NCI-H146 (cell line): ENCODE measurements around the gene C9orf50.
"Not testable (repeated sequence)": the region's sequence is repeated elsewhere in the genome, so short reads cannot be mapped to it uniquely, and the experiment has no call there.

Source experiments
- DNase-seq: peaks from one replicate; lab custom pipeline; 2025; lab: John Stamatoyannopoulos, UW

C9orf50 gene

DNA sequence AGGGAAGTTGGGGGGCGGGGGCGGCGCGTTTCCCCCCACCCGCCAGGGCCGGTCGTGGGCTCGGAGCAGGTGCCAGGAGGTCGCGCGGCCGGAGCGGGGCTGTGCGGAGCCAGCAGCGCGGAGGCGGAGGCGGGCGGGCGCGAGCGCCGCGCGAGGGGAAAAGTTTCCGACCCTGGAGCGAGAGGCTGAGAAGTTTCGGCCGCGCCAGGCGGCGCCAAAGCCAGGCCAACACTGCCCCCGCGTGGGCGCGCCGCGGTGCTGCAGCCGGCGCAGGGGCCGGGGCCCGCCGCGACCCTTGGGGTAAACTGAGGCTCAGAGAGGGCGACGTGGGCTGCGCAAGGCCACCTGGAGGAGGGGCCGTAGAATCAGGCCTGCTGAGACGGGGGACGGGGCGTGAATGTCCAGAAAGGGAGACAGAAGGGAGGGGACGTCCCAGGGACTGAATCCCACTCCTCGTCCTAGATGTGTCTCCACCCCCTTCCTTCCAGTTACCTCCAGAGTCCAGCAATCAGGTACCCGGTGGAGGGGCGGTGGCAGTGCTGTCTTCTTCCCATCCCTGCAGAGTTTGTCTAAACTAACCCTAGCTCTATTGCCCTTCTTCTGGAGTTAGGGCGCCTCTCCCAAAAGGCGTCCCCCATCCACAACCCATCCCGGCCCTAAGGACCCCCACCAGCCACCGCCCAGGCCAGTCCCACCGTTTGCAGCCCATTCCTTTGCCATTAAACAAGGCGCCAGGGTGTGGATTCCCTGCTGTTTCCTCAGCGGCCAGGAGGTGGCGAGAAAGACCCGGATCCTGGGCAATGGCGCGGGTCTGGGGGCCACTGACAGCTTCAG is 10.2 kb downstream of the C9orf50 start:
- DNase-seq = peak; percentile 18

DNA sequence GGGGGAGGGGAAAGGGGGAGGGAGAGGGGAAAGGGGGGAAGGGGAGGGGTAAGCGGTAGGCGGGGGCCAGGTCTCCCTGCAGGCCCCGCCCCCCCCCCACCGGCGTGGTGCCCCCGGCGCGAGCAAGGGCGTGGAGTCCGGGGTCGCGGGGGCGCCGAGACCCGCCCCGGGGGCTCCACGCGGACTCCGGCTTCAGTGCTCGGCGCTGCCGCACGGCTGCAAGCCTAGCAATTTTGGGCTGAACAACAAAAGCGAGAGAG is 10.8 kb downstream of the C9orf50 start:
- DNase-seq = no peak

DNA sequence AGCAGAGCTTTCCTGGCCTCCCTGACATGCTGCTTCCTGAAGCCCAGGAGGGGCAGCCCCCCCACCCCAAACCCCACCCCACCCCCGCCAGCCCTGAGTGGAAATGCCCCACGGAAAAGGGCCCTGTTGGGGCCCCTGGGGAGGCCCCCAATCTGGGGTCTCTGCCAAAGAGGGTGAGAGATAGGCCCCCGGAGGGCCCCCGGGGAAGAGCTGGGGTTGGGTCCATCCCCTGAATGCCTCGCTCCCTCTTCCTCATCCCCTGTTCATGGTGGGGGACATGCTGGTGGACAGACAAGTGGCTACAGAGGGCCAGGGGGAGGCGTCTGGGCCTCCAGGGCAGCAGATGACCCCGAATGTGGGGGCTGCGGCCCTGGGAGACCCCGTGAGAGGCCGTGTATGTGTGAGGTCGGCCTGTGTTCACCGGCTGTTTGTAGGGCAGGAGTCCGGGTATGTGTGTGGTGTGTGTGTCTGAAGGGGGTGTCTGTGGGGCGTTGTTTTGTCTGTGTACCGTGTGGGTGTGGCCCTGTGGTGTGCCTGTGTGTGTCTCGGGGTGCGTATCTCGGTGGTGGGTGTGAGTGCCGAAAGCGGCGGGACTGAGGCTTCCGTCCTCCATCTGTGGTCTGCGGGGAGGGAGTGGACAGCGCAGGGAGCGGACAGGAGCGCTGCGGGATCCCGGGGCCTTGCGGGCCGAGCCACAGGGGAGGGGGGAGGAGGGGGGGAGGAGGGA is 11.3 kb downstream of the C9orf50 start:
- DNase-seq = no peak

- DNase-seq = no peak
Observed at GRCh38 chr9:129608561-129609481, 12.1 kb downstream of the C9orf50 start.

GRCh38 chr9:129607027-129607387 is 13.9 kb downstream of the C9orf50 start:
- no peak for DNase-seq

- no peak for DNase-seq
Observed at GRCh38 chr9:129606161-129607026, 14.5 kb downstream of the C9orf50 start.

DNA sequence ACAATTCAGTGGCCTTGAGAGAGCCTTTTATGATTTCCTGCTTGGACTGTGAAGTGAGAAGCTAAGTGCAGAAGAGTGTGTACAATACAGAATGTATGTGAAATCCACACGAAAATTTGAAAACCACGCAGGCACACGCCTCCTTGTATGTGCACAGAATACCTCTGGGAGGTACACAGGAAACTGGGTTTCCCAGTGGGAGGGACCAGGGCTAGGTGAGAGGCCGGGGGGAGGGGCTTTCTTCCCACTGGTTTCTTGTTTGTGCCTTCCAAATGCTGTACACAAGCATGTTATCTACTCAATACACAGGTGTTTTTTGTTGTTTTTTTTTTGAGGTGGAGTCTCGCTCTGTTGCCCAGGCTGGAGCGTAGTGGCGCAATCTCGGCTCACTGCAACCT is 16.1 kb downstream of the C9orf50 start:
- DNase-seq = no peak

DNA sequence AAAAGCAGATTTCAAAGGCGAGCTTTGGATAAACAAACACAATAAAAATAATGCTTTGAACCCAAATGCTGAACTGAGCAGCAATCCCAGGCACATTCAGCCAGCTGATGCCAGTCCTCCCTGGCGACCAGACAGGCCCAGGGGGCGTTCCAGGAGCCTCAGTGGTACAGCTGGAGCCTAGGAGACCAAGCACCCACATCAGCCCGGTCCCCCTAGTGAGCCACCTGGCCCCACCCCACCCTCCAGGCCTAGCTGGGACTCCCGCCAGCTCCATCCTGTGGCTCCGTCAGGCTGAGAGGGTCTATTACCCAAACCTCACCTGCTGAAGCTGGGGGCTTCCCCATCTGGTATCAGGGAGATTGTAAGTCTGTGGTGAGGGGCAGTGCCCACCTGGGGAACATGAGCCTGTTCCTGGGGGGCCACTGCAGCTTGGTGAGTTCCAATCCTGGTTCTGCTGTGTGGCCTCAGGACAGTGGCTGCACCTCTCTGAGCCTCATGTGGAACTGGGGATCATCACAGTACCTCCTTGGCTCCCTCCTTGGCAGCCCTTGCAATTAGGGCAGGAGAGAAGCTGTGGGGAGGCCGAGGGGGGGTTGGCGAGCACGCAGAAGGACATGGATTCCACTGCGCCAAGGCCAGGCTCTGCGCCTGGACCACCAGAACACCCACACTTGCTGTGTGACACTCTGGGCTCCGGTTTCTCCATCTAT is 16.7 kb downstream of the C9orf50 start:
- no peak for DNase-seq

GRCh38 chr9:129602598-129603415 is 18.1 kb downstream of the C9orf50 start:
- DNase-seq = no peak

GRCh38 chr9:129601082-129601674 is 19.7 kb downstream of the C9orf50 start:
- no peak for DNase-seq

DNA sequence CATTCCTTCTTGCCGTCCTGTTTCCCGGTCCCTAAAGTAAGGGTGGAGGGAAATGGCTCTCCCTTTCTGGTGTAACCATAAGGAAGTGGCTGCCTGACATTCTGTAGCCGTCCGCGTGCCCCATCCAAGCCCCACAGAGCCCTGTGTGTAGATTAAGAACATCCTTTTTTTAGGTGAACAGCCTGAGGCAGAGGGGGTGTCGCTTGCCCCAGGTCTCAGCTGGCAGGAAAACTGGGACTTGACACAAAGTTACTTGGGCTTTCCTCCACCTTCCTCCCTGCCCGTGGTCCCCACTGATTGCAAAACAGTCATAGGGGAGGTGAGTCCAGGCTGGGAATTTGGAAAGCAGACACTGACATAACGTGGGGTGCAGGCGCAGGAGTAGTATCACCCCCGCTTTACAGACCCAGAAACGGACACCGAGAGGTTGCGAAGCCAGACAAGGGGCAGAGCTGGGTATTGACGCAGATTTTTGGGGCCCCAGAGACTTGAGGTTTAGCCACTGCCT is 22.8 kb downstream of the C9orf50 start:
- DNase-seq = no peak

- DNase-seq = no peak
Observed at GRCh38 chr9:129597355-129598088, 23.4 kb downstream of the C9orf50 start.

GRCh38 chr9:129596541-129597331 is 24.2 kb downstream of the C9orf50 start:
- DNase-seq = no peak

DNA sequence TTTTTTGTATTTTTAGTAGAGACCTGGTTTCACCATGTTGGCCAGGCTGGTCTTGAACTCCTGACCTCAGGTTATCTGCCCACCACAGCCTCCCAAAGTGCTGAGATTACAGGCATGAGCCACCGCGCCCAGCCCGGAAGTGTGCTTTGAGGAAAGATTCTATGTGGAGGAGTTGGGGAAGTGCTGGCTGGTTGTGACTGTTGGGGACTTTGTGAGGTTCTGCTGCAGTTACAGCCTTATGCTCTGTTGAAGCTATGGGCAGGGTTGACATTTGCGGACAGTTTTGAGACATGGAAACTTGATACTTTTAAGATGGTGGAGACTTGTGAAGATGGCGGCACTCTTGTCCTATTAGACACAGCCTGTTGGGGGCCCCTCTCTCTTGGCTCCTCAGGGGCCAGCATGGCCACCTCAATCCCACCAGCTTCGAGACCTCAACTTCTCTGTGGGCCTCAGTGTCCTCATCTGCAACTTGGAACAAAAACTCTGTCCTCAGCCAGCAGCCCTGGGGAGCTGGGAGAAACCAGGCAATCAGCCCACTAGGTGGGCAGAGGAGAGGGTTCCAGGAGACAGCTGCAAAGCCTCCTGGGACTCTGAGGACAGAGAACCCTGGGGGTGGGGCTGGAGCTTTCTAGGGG is 24.9 kb downstream of the C9orf50 start:
- DNase-seq = no peak

DNA sequence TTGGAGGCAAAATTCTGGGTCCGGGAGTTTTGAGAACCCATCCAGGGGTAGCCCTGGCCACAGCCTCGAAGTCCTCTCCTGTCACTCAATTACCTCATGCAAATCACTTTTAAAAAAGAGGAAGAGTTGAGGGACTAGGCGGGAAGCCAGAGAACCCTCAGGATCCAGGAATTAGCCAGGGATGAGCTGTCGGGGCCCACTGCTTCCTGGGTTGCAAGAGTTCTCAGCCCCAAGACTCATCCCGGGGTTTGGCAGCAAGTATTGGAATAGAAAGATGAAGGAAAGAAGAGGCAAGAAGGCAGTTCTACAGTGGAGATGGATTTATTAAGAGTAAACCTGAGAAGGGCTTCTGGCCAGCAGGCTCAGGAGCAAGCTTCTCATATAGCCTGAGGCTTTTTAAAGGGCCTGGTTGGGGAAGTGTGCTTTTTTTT is 25.6 kb downstream of the C9orf50 start:
- no peak for DNase-seq

DNA sequence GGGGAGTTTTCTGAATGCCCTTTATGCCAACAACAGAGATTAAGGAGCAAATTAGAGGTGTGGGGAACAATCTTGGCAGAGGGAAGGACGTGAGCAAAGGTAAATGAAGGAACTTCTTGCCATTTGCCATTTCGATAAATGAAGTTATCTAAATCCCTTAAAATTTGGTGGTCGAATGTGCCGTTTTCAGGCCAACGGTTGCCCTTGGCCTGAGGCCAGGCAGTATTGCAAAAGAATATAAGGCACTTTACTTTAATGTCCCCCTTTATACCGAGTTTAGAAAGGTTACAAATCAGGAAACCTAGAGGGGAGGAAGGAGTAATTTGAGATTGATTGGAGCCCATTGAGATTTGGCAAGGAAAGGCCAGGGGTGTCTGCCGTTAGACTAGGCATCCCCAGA is 26.3 kb downstream of the C9orf50 start:
- no peak for DNase-seq

DNA sequence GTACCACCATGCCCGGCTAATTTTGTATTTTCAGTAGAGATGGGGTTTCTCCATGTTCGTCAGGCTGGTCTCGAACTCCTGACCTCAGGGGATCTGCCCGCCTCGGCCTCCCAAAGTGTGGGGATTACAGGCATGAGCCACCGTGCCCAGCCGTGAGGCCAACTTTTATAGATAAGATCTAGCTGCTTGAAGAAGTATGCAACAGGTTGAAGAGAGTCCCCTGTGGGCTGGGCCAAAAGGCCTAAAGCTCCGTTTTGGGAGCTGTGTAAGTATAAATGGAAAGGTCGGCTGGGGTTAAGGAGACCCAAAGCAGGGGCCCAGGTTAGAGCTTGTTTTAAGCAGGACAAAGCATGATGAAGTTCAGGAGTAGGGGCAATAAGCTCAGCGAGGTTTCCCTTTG is 28.1 kb downstream of the C9orf50 start:
- DNase-seq = not testable (repeated sequence)

DNA sequence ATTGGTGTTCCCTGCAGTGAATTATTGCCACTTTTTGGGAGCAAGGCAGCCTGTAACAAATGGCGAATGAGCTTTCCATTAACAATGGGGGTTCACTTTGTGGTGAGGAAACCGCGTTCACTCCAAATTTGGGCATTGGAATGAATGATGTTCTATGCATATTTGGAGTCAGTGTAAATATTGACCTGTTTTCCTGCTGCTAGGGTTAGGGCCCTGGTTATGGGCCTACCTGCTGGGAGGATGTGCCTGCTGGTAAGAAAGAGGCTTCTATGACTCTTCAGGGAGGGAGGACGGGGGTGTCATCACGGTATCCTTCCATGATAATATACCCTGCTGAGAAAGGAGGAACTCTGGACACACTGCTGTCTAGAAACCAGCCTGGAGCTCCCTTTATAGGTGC is 29.0 kb downstream of the C9orf50 start:
- DNase-seq = no peak
